IgD-negative memory B cell (primary cell): ENCODE measurements around the gene RIPOR2. TPM values are rescaled to one million over a fixed set of nuclear protein-coding genes. Genes with fewer than 3 reads are reported as not detected.
"Not testable (repeated sequence)": the region's sequence is repeated elsewhere in the genome, so short reads cannot be mapped to it uniquely, and the experiment has no call there.

ENCODE experiments used
- H3K27ac Mint-ChIP-seq, 3 donors: one replicate each; pipeline ENCODE4 v1.8.0; 2020 to 2022; ENCODE audit warnings: mild to moderate bottlenecking in 3 of 3, mixed read lengths in 3 of 3, moderate library complexity in 1 of 3
- H3K27me3 Mint-ChIP-seq: one replicate; pipeline ENCODE4 v1.8.0; 2021; ENCODE audit warnings: mixed read lengths
- H3K36me3 Mint-ChIP-seq: one replicate; pipeline ENCODE4 v1.8.0; 2020; ENCODE audit warnings: mild to moderate bottlenecking, mixed read lengths
- H3K4me1 Mint-ChIP-seq, 3 donors: one replicate each; pipeline ENCODE4 v1.8.0; 2020 to 2022; ENCODE audit warnings: mixed read lengths in 3 of 3, mild to moderate bottlenecking in 1 of 3
- H3K4me3 Mint-ChIP-seq, 4 donors: one replicate each; pipeline ENCODE4 v1.8.0; 2020 to 2022; ENCODE audit warnings: mild to moderate bottlenecking in 4 of 4, mixed read lengths in 4 of 4, moderate library complexity in 3 of 4
- H3K9me3 Mint-ChIP-seq, 3 donors: one replicate each; pipeline ENCODE4 v1.8.0; 2020 to 2021; ENCODE audit warnings: mixed read lengths in 3 of 3, mild to moderate bottlenecking in 1 of 3
- polyA plus RNA-seq: library from polyadenylated mRNA; unstranded; fragments of 300-500 nt; fragmentation: Illumina TruSeq; gene quantifications from one replicate; pipeline ENCODE4 v1.2.3, GENCODE V29; 2021

RIPOR2 gene
- polyA plus RNA-seq, 1 donor from 2014 or later: 561 TPM

GRCh38 chr6:24879351-24879750, 56.4 kb downstream of the RIPOR2 start:
- Mint-ChIP-seq H3K4me1 (peaks cover 45 to 60% (median 51%) of the 10 kb centered on the region in 3 donors), H3K36me3 (peaks cover 2% of the 10 kb centered on the region), H3K9me3 (peaks cover 0 to 3% (median 0%) of the 10 kb centered on the region in 3 donors), H3K4me3 (peak overlapping the region in 1 of 4 donors; percentile 76), H3K27ac (peak overlapping the region; percentile 63 to 84 (median 82)), H3K27me3 (no peaks in the 10 kb centered on the region)

- H3K4me3 Mint-ChIP-seq: peak overlapping the region in 1 of 4 donors; percentile 20
- peak overlapping the region; percentile 84 to 90 (median 85) for H3K27ac Mint-ChIP-seq
- H3K27me3 Mint-ChIP-seq, H3K36me3 Mint-ChIP-seq, H3K9me3 Mint-ChIP-seq: not testable (repeated sequence)
- H3K4me1 Mint-ChIP-seq: peaks cover 34 to 48% (median 40%) of the 10 kb centered on the region in 3 donors
Measured at GRCh38 chr6:24877747-24878146, 58.0 kb downstream of the RIPOR2 start.

GRCh38 chr6:24876499-24877465, 59.0 kb downstream of the RIPOR2 start:
- peaks cover 0 to 3% (median 0%) of the 10 kb centered on the region in 3 donors for H3K9me3 Mint-ChIP-seq
- H3K27ac Mint-ChIP-seq: peak overlapping the region; percentile 32 to 94 (median 39)
- peaks cover 2% of the 10 kb centered on the region for H3K36me3 Mint-ChIP-seq
- peak overlapping the region in 3 of 4 donors; percentile 28 to 70 (median 38) for H3K4me3 Mint-ChIP-seq
- H3K27me3 Mint-ChIP-seq: no peaks in the 10 kb centered on the region
- H3K4me1 Mint-ChIP-seq: peaks cover 26 to 39% (median 30%) of the 10 kb centered on the region in 3 donors

GRCh38 chr6:24875534-24875901, 60.2 kb downstream of the RIPOR2 start:
- H3K36me3 Mint-ChIP-seq: peaks cover 2% of the 10 kb centered on the region

GRCh38 chr6:24874776-24875533, 60.8 kb downstream of the RIPOR2 start:
- H3K9me3 Mint-ChIP-seq: peaks cover 0 to 3% (median 0%) of the 10 kb centered on the region in 3 donors
- H3K4me3 Mint-ChIP-seq: no peak overlapping the region
- no peaks in the 10 kb centered on the region for H3K27me3 Mint-ChIP-seq
- peaks cover 2% of the 10 kb centered on the region for H3K36me3 Mint-ChIP-seq
- H3K27ac Mint-ChIP-seq: peak overlapping the region in 2 of 3 donors; percentile 22 to 75
- peaks cover 21 to 28% (median 22%) of the 10 kb centered on the region in 3 donors for H3K4me1 Mint-ChIP-seq

More at GRCh38 chr6:24875534-24875901, 60.2 kb downstream of the RIPOR2 start:
- H3K9me3 Mint-ChIP-seq: peaks cover 0 to 3% (median 0%) of the 10 kb centered on the region in 3 donors
- peak overlapping the region in 1 of 4 donors; percentile 63 for H3K4me3 Mint-ChIP-seq
- H3K27me3 Mint-ChIP-seq: no peaks in the 10 kb centered on the region
- peaks cover 24 to 32% (median 25%) of the 10 kb centered on the region in 3 donors for H3K4me1 Mint-ChIP-seq
- H3K27ac Mint-ChIP-seq: peak overlapping the region in 1 of 3 donors; percentile 75

- Mint-ChIP-seq H3K4me1 (peaks cover 16 to 24% (median 20%) of the 10 kb centered on the region in 3 donors), H3K4me3 (no peak overlapping the region), H3K27me3 (no peaks in the 10 kb centered on the region)
Measured at GRCh38 chr6:24874128-24874527, 61.6 kb downstream of the RIPOR2 start.

GRCh38 chr6:24872779-24873178, 63.0 kb downstream of the RIPOR2 start:
- no peak overlapping the region for H3K4me3 Mint-ChIP-seq
- peaks cover 13 to 25% (median 22%) of the 10 kb centered on the region in 3 donors for H3K4me1 Mint-ChIP-seq
- H3K9me3 Mint-ChIP-seq: peaks cover 0 to under 1% (median 0%) of the 10 kb centered on the region in 3 donors
- H3K36me3 Mint-ChIP-seq: peaks cover 2% of the 10 kb centered on the region
- H3K27me3 Mint-ChIP-seq: no peaks in the 10 kb centered on the region
- H3K27ac Mint-ChIP-seq: peak overlapping the region in 2 of 3 donors; percentile 25 to 84

More at GRCh38 chr6:24874128-24874527, 61.6 kb downstream of the RIPOR2 start:
- Mint-ChIP-seq H3K9me3 (peaks cover 0 to 3% (median 0%) of the 10 kb centered on the region in 3 donors), H3K36me3 (no peaks in the 10 kb centered on the region), H3K27ac (peak overlapping the region; percentile 22 to 75 (median 53))

- Mint-ChIP-seq H3K27ac (peak overlapping the region in 2 of 3 donors; percentile 25 to 75), H3K27me3 (no peaks in the 10 kb centered on the region), H3K4me1 (peaks cover 12 to 37% (median 32%) of the 10 kb centered on the region in 3 donors), H3K4me3 (no peak overlapping the region), H3K36me3 (peaks cover 5% of the 10 kb centered on the region), H3K9me3 (no peaks in the 10 kb centered on the region)
Measured at GRCh38 chr6:24868765-24869164, 67.0 kb downstream of the RIPOR2 start.

- peak overlapping the region; percentile 74 to 87 (median 75) for H3K27ac Mint-ChIP-seq
- H3K27me3 Mint-ChIP-seq: no peaks in the 10 kb centered on the region
Measured at GRCh38 chr6:24867104-24867703, 68.6 kb downstream of the RIPOR2 start.

GRCh38 chr6:24865161-24865560, 70.6 kb downstream of the RIPOR2 start:
- Mint-ChIP-seq H3K4me1 (peaks cover 44 to 66% (median 64%) of the 10 kb centered on the region in 3 donors), H3K27ac (peak overlapping the region; percentile 23 to 85 (median 73)), H3K27me3 (no peaks in the 10 kb centered on the region), H3K9me3 (no peaks in the 10 kb centered on the region), H3K36me3 (peaks cover 5% of the 10 kb centered on the region), H3K4me3 (peak overlapping the region in 2 of 4 donors; percentile 23 to 45)

More at GRCh38 chr6:24867104-24867703, 68.6 kb downstream of the RIPOR2 start:
- H3K9me3 Mint-ChIP-seq: no peaks in the 10 kb centered on the region
- peaks cover 27 to 49% (median 46%) of the 10 kb centered on the region in 3 donors for H3K4me1 Mint-ChIP-seq
- H3K4me3 Mint-ChIP-seq: peak overlapping the region in 1 of 4 donors; percentile 60
- H3K36me3 Mint-ChIP-seq: peaks cover 5% of the 10 kb centered on the region

- Mint-ChIP-seq H3K27ac (peak overlapping the region; percentile 67 to 85 (median 73)), H3K4me1 (peaks cover 50 to 73% (median 72%) of the 10 kb centered on the region in 3 donors), H3K4me3 (peak overlapping the region in 2 of 4 donors; percentile 44 to 53), H3K27me3 (no peaks in the 10 kb centered on the region), H3K36me3 (peaks cover 5% of the 10 kb centered on the region), H3K9me3 (no peaks in the 10 kb centered on the region)
Measured at GRCh38 chr6:24864343-24864742, 71.4 kb downstream of the RIPOR2 start.

- Mint-ChIP-seq H3K4me1 (peaks cover 71 to 83% (median 75%) of the 10 kb centered on the region in 3 donors), H3K27me3 (no peaks in the 10 kb centered on the region), H3K4me3 (peak overlapping the region; percentile 21 to 70 (median 61)), H3K9me3 (no peaks in the 10 kb centered on the region), H3K36me3 (peaks cover 10% of the 10 kb centered on the region), H3K27ac (peak overlapping the region; percentile 90 to 97 (median 91))
Measured at GRCh38 chr6:24861934-24862333, 73.8 kb downstream of the RIPOR2 start.

GRCh38 chr6:24859608-24860200, 76.1 kb downstream of the RIPOR2 start:
- peaks cover 9% of the 10 kb centered on the region for H3K36me3 Mint-ChIP-seq
- H3K27ac Mint-ChIP-seq: peak overlapping the region; percentile 90 to 98 (median 97)
- H3K9me3 Mint-ChIP-seq: no peaks in the 10 kb centered on the region

GRCh38 chr6:24859132-24859531, 76.6 kb downstream of the RIPOR2 start:
- Mint-ChIP-seq H3K4me1 (peaks cover 63 to 83% (median 69%) of the 10 kb centered on the region in 3 donors), H3K4me3 (peak overlapping the region; percentile 8 to 86 (median 82)), H3K9me3 (no peaks in the 10 kb centered on the region), H3K27ac (peak overlapping the region; percentile 90 to 98 (median 97)), H3K36me3 (peaks cover 9% of the 10 kb centered on the region), H3K27me3 (no peaks in the 10 kb centered on the region)

More at GRCh38 chr6:24859608-24860200, 76.1 kb downstream of the RIPOR2 start:
- Mint-ChIP-seq H3K4me3 (peak overlapping the region in 3 of 4 donors; percentile 81 to 86 (median 83)), H3K4me1 (peaks cover 68 to 85% (median 69%) of the 10 kb centered on the region in 3 donors), H3K27me3 (no peaks in the 10 kb centered on the region)
